Activated CD4-positive, alpha-beta memory T cell treated with anti-CD3 and anti-CD28 coated beads, Interleukin-2, amount 10 ng/mL, durations not matched to agents 7 days and 5 days (primary cell): ENCODE measurements around the gene POLR2C. TPM values are rescaled to one million over a fixed set of nuclear protein-coding genes. Genes with fewer than 3 reads are reported as not detected.
"Not testable (repeated sequence)": the region's sequence is repeated elsewhere in the genome, so short reads cannot be mapped to it uniquely, and the experiment has no call there.

Experiments used
- CTCF ChIA-PET: fragments of 350-600 bp; sonication (Branson Sonifier 250); formaldehyde crosslinking; loops from one replicate; lab custom pipeline; 2021; ENCODE audit warnings: antibody characterized with exemption, inconsistent platforms; lab: Charles Lee
- POLR2A ChIA-PET: fragments of 350-600 bp; sonication (Branson Sonifier 250); formaldehyde crosslinking; loops from one replicate; lab custom pipeline; 2021; ENCODE audit warnings: antibody characterized with exemption; lab: Charles Lee
- DNase-seq: peaks from one replicate; pipeline ENCODE4 v3.0.0-alpha.2; 2020
- H3K27ac Mint-ChIP-seq: one replicate; pipeline ENCODE4 v1.8.0; 2021; ENCODE audit warnings: mild to moderate bottlenecking, mixed read lengths
- H3K27me3 Mint-ChIP-seq: one replicate; pipeline ENCODE4 v1.8.0; 2021; ENCODE audit warnings: mixed read lengths
- H3K36me3 Mint-ChIP-seq: one replicate; pipeline ENCODE4 v1.8.0; 2021; ENCODE audit warnings: low read depth, mixed read lengths
- H3K4me1 Mint-ChIP-seq: one replicate; pipeline ENCODE4 v1.8.0; 2021; ENCODE audit warnings: mixed read lengths
- H3K4me3 Mint-ChIP-seq: one replicate; pipeline ENCODE4 v1.8.0; 2021; ENCODE audit warnings: mild to moderate bottlenecking, mixed read lengths
- H3K9me3 Mint-ChIP-seq: one replicate; pipeline ENCODE4 v1.8.0; 2021; ENCODE audit warnings: mixed read lengths
- total RNA-seq, 2 experiments: library from RNA; stranded (reverse); gene quantifications; one replicate each; pipeline ENCODE4 v1.2.3, GENCODE V29; 2021

Gene POLR2C
- total RNA-seq, 2 experiments from 2014 or later: 47.8 to 48.8 TPM

DNA sequence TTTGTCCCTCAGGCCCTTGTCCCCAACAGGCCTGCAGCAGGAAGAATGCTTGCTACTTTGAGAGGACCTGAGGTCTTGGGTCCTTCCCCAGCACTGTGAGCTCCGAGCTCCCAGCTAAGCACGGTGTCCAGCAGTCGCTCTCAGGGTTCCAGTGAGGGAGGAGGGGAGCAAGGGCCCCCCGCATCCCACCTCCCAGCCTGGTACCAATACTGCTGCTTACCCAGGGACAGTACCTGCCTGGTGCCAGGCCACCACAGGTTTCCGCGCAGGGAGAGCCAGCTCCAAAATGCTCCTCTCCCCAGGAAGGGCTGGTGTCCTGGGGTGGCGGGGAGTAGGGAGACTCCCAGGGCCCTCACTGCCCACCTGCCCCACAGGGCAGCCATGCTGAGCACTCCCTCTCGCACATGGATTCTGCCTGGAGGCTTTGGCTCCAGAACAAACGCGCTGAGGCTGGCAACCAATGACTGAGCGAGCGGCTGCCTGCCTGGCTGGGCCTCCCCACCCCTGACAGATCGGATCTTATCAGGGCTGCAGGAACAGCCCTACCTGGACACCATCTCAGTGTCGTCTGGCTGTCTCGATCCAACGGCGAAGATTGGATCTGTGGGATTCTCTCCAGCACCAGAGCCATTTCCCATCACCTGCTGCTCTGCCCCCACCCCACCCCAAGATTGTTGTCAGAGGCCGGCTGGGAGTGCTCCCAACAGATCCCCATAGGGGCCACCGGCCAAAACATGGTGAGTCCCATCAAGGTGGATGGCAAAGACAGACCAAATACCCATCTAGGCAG lies 21.4 kb downstream of the POLR2C start:
- peaks cover 11% of the 10 kb centered on the region for H3K27me3 Mint-ChIP-seq
- H3K9me3 Mint-ChIP-seq: no peaks in the 10 kb centered on the region
- no peak overlapping the region for H3K4me3 Mint-ChIP-seq
- no peaks in the 10 kb centered on the region for H3K36me3 Mint-ChIP-seq
- DNase-seq: no peak
- ChIA-PET POLR2A (interaction anchor here (0.7 to 1.2 kb wide), 3 partner anchors 21 to 37 kb away, joined by 3 to 4 read pairs (median 3); partner anchors contain the start of genes CIAPIN1, COQ9 and POLR2C), CTCF (interaction anchor here (1.6 to 3.1 kb wide), 2 partner anchors 22 to 36 kb away, joined by 6 to 12 read pairs; partner anchors contain the start of gene POLR2C)
- H3K27ac Mint-ChIP-seq: no peak overlapping the region
- peaks cover 18% of the 10 kb centered on the region for H3K4me1 Mint-ChIP-seq

DNA sequence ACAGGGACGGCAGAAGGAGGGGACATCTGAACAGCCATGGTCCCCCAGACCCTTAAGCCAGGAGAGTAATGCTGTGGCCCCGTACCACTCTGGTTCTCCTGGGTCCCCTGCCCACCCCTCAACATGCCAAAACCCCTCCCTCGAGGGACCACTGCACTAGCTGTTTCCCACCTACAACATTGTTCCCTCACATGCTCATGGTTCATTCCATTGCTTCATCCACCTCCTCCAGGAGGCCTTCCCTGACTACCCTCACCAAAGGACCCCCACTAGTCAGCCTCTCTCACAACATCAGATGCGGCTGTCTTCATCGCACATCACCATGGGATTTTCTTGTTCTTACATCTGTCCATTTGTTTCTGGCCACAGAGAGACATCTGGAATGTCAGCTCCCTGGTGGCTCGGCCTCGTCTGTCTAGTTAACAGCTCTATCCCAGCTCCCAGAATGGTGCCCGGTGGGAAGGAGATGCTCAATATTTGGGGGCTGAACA lies 22.1 kb downstream of the POLR2C start:
- H3K36me3 Mint-ChIP-seq: no peaks in the 10 kb centered on the region
- POLR2A ChIA-PET: interaction anchor here (0.9 to 3.7 kb wide), 3 partner anchors 22 to 53 kb away, joined by 3 to 23 read pairs (median 4); partner anchors contain the start of genes CCDC102A, CIAPIN1, COQ9 and POLR2C
- no peak for DNase-seq
- no peaks in the 10 kb centered on the region for H3K9me3 Mint-ChIP-seq
- peaks cover 11% of the 10 kb centered on the region for H3K27me3 Mint-ChIP-seq
- H3K4me1 Mint-ChIP-seq: peaks cover 18% of the 10 kb centered on the region
- H3K27ac Mint-ChIP-seq: no peak overlapping the region
- H3K4me3 Mint-ChIP-seq: no peak overlapping the region
- CTCF ChIA-PET: interaction anchor here (1.0 to 3.1 kb wide), 2 partner anchors 20 to 22 kb away, joined by 3 to 12 read pairs; partner anchors contain the start of gene POLR2C

DNA sequence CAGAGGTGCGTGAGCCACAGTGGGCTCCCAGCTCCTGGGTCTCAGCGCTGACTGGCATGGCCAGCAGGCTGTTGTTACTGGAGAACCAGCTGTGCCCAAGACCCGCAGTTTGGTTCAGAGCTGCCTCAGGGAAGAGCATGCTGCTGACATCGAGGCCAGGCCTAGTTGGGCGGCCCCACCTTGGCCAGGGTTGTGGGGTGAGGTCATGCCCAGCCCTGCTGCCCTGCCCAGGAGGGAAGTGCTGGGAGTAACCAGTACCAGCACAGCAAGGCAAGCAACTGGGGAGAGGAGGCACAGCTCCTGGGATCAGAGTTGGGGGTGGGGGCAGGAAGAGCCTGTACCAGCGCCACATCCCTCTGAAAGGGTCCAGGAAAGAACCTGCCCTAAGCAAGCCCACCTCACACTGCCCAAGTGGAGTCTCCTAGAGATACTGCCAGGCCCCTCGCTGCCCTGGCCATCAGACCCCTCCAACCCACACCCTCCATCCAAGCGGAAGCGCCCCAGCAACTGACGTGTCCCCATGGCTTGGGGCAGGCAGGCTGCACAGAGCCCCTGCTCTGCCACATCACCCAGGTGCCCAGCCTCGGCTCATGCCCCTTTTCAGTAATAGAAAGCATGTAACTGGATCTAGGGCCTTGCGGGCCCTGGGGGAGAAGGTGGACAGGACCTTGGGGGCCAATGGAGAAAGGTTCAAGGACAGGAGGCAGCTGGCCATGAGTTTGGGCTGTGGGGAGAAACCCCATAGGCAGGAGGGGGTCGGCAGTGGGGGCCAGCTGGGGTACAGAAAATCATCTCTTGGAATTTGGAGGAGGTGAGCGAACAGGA lies 22.8 kb downstream of the POLR2C start:
- ChIA-PET CTCF (interaction anchor here (0.6 to 3.1 kb wide), 4 partner anchors 20 to 106 kb away, joined by 3 to 12 read pairs (median 3); partner anchors contain the start of gene POLR2C), POLR2A (interaction anchor here (0.8 to 3.7 kb wide), 4 partner anchors 23 to 52 kb away, joined by 3 to 23 read pairs (median 9); partner anchors contain the start of genes CCDC102A, CIAPIN1, COQ9 and POLR2C)
- Mint-ChIP-seq H3K27me3 (peaks cover 11% of the 10 kb centered on the region), H3K4me1 (peaks cover 18% of the 10 kb centered on the region), H3K27ac (no peak overlapping the region), H3K36me3 (no peaks in the 10 kb centered on the region), H3K4me3 (peak overlapping the region; percentile 75), H3K9me3 (no peaks in the 10 kb centered on the region)
- DNase-seq: no peak

DNA sequence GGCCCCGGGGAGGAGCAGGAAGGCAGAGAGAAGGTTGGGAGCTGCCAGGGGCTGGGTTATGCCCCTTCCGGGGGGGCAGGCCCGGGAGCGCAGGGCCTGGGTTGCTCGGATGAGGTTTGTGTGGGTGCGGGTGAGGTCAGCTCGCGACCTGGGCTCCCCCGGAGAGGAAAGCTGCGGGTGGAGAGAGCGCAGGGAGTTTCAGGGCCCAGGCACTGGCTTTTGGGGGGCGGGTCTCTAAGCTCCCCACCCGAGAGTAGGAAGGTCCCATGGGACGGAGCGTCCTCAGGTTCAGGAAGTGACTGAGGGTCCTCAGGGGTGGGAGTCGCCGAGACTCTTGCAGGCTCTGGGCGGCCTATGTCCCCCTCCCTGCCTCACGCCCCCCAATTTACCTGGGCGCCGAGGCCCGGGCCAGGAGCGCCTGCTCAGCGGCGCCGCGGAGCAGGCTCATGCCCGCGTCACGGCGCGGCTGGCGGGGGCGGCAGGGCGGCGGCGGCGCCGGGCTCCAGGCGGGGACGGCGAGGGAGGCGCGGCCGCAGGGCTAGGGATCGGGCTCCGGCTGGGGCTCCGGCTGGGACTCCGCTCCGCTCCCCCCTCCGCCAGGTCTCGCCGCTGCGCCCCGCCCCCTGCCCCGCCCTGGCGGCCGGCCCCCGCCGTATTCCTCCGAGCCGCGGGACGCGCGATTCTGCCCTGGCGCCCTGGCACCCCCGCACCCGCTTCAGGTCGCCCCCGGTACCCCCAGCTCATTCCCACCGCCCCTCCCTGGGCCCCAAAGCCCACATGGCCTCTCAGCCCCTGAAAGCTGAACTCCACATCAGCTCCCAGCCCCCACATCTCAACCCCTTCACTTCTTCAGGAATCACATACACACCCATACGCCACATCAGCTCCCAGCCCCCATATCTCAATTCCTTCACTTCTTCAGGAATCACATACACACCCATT lies 23.7 kb downstream of the POLR2C start, which contains the start of gene DOK4:
Gene DOK4 (minus strand): TSS at position 578 of the 942 bp plus-strand sequence. CDS start 6,986 bp downstream, outside the sequence.
- ChIA-PET POLR2A (interaction anchor here (0.6 to 3.7 kb wide), 8 partner anchors 24 to 779 kb away, joined by 3 to 23 read pairs (median 4); partner anchors contain the start of genes CCDC102A, CIAPIN1, COQ9 and KATNB1), CTCF (interaction anchor here (0.6 to 3.1 kb wide), 5 partner anchors 11 to 105 kb away, joined by 3 to 12 read pairs (median 4); partner anchors contain the start of gene POLR2C)
- peak within 1 kb of the TSS; percentile 40 for H3K27ac Mint-ChIP-seq
- H3K36me3 Mint-ChIP-seq: no peaks in the 10 kb centered on the region
- peaks cover 11% of the 10 kb centered on the region for H3K27me3 Mint-ChIP-seq
- H3K9me3 Mint-ChIP-seq: no peaks in the 10 kb centered on the region
- DNase-seq: peak; percentile 80
- H3K4me1 Mint-ChIP-seq: peaks cover 18% of the 10 kb centered on the region
- peak within 1 kb of the TSS; percentile 75 for H3K4me3 Mint-ChIP-seq

DNA sequence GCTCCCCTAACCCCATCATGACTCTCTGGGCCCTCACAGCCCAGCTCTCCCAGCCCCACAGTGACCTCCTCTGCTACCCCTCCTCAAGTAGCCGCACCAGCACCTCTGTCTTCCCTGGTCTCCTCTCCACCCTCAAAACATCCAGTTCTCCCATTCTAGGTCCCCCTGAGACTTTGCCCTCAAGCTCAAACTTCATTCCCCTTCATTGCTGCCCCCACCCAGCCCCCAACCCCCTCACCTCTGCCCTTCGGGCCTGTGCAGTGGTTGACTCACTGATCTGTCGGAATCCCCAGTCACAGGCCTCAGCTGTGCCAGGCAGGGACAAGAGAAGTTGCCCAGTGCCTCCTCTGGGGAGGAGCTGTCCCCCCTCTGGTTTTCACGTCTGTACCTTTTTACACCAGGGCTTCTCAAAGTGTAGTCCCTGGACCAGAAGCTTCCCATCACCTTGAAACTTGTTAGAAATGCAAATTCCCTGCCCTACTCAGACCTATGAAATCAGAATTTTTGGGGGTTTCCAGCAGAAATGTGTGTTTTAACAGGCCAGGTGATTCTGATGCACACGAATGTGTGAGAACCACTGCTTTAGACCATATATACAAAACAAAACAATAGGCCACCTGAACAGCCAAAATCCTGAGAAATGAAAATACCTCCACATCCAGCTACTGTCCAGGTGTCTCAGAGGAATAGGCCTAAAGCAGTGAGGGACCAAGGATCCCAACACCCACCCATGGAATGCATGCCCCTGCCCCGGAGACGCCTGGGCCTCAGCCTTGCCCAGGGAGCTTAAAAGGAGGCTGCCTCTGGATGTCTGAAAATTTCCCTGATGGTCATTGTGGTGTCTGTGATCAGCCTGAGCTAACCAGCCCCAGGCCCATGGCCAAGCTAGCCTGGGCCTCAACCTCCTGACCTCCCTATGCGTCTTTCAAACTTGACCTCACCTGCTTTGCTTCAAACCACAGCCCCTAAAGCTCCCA lies 24.7 kb downstream of the POLR2C start:
- Mint-ChIP-seq H3K27me3 (peaks cover 17% of the 10 kb centered on the region), H3K27ac (no peak overlapping the region), H3K4me3 (peak overlapping the region; percentile 60), H3K9me3 (no peaks in the 10 kb centered on the region), H3K4me1 (peaks cover 18% of the 10 kb centered on the region), H3K36me3 (no peaks in the 10 kb centered on the region)
- ChIA-PET CTCF (interaction anchor here (1.1 to 1.6 kb wide), 6 partner anchors 12 to 90 kb away, joined by 4 to 7 read pairs (median 4); partner anchors contain the start of genes CCDC102A and POLR2C), POLR2A (interaction anchor here (0.9 to 3.7 kb wide), 6 partner anchors 22 to 248 kb away, joined by 3 to 23 read pairs (median 4); partner anchors contain the start of genes CCDC102A, CIAPIN1, COQ9 and KATNB1)
- DNase-seq: no peak

DNA sequence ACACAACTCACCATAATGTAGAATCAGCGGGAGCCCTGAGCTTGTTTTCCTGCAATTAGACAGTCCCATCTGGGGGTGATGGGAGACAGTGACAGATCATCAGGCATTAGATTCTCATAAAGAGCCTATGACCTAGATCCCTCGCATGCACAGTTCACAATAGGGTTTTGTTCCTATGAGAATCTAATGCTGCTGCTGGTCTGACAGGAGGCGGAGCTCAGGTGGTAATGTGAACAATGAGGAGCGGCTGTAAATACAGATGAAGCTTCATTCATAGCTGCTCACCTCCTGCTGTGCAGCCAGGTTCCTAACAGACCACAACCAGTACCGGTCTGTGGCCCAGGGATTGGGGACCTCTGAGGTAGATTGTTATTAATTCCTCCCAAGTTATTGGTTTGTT lies 26.8 kb downstream of the POLR2C start:
- ChIA-PET POLR2A (interaction anchor here (1.3 kb wide), 1 partner anchor 42 kb away, joined by 3 read pairs; the partner anchor contains the start of genes CIAPIN1 and COQ9), CTCF (interaction anchor here (0.8 kb wide), 1 partner anchor 31 kb away, joined by 4 read pairs; no protein-coding TSS in a partner anchor)
- no peak overlapping the region for H3K27ac Mint-ChIP-seq
- H3K9me3 Mint-ChIP-seq: no peaks in the 10 kb centered on the region
- peaks cover 18% of the 10 kb centered on the region for H3K4me1 Mint-ChIP-seq
- H3K4me3 Mint-ChIP-seq: no peak overlapping the region
- no peaks in the 10 kb centered on the region for H3K36me3 Mint-ChIP-seq
- peaks cover 22% of the 10 kb centered on the region for H3K27me3 Mint-ChIP-seq
- no peak for DNase-seq

DNA sequence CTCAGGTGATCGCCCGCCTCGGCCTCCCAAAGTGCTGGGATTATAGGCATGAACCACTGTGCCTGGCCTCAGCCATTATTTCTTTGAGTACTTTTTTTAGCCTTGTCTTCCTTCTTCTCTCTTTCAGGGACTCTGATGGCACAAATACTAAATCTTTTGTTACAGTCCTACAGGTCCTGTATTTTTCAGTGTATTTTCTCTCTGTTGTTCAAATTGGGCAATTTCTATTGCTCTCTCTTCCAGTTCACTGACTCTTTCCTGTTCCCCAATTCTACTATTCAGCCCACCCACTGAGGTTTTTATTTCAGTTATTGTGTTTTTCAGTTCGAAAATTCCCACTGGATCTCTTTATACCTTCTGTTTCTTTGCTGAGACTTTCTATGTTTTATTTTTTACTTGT lies 31.3 kb downstream of the POLR2C start:
- POLR2A ChIA-PET: no interaction called here
- CTCF ChIA-PET: no interaction called here
- Mint-ChIP-seq H3K27me3 (peaks cover 14% of the 10 kb centered on the region), H3K27ac (no peak overlapping the region), H3K4me1 (no peaks in the 10 kb centered on the region), H3K36me3 (no peaks in the 10 kb centered on the region), H3K4me3 (no peak overlapping the region), H3K9me3 (no peaks in the 10 kb centered on the region)
- DNase-seq: no peak

DNA sequence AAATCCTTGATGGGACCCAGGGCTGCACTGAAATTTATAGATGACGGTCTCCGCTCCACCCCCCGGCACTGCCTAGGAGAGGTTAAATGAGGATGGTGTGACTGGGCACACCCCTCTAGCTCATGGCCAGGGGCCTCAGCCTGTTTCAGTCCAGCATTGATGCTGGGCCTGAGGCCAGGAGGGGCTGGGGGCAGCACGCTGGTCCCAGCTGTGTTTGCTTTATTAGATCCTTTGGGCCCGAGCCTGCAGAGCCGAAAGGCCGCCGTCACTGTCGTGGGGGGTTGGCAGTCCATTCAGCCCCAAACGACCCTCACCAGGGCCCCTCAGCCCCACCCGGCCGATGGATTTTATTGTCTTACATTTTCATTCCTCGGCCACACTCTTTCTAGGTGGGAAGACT lies 34.6 kb downstream of the POLR2C start:
- H3K9me3 Mint-ChIP-seq: no peaks in the 10 kb centered on the region
- CTCF ChIA-PET: no interaction called here

DNA sequence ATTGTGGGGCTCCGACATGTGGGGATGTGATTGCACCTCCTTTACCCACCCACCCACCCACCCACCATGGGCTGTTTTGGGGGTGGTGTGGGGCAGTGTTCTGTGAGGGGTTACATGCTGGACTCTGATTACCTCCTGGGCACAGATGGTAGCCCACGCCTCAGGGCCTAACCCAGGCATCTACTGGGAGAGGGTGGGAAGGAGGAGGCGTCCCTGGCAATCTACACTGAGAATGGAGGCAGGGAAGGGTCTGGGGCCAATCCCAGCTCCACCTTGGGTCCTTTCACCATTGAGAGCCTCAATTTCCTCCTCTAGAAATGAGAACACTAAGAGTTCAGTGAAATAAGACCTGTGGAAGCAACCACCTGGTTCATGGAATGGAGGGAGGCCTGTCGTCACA lies 35.6 kb downstream of the POLR2C start:
- POLR2A ChIA-PET: no interaction called here
- Mint-ChIP-seq H3K27ac (no peak overlapping the region), H3K27me3 (peaks cover 7% of the 10 kb centered on the region), H3K36me3 (no peaks in the 10 kb centered on the region), H3K4me1 (peaks cover 11% of the 10 kb centered on the region), H3K9me3 (no peaks in the 10 kb centered on the region), H3K4me3 (no peak overlapping the region)
- CTCF ChIA-PET: no interaction called here
- no peak for DNase-seq

More for the DNA sequence above, 34.6 kb downstream of the POLR2C start:
- no peak overlapping the region for H3K27ac Mint-ChIP-seq
- peaks cover 11% of the 10 kb centered on the region for H3K4me1 Mint-ChIP-seq
- H3K36me3 Mint-ChIP-seq: no peaks in the 10 kb centered on the region
- H3K4me3 Mint-ChIP-seq: no peak overlapping the region
- peaks cover 9% of the 10 kb centered on the region for H3K27me3 Mint-ChIP-seq
- no peak for DNase-seq
- POLR2A ChIA-PET: interaction anchor here (0.6 kb wide), 1 partner anchor 13 kb away, joined by 3 read pairs; no protein-coding TSS in a partner anchor

DNA sequence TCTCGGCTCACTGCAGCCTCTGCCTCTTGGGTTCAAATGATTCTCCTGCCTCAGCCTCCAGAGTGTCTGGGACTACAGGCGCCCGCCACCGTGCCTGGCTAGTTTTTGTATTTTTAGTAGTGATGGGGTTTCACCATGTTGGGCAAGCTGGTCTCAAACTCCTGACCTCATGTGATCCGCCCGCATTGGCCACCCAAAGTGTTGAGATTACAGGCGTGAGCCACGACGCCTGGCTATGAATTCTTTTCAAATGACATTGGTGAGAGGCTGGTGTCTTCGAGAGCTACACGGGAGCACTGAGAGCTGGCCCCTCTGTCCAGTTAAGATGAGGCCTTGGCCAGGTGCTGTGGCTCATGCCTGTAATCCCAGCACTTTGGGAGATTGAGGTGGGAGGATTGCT lies 37.5 kb downstream of the POLR2C start:
- ChIA-PET POLR2A (interaction anchor here (1.3 kb wide), 1 partner anchor 37 kb away, joined by 3 read pairs; the partner anchor contains the start of gene POLR2C), CTCF (interaction anchor here (0.7 kb wide), 1 partner anchor 157 kb away, joined by 3 read pairs; no protein-coding TSS in a partner anchor)
- H3K27ac Mint-ChIP-seq, DNase-seq, H3K9me3 Mint-ChIP-seq, H3K27me3 Mint-ChIP-seq, H3K36me3 Mint-ChIP-seq, H3K4me3 Mint-ChIP-seq: not testable (repeated sequence)
- peaks cover 11% of the 10 kb centered on the region for H3K4me1 Mint-ChIP-seq
